SIG-M5 treated with dmso at 0.1 percent for 504 hours (cell line): ENCODE measurements around the gene CDK2AP2.
"Not testable (repeated sequence)": the region's sequence is repeated elsewhere in the genome, so short reads cannot be mapped to it uniquely, and the experiment has no call there.

ENCODE experiments used
- DNase-seq: peaks from one replicate; lab custom pipeline; 2025; ENCODE audit not compliant: unreplicated experiment; lab: John Stamatoyannopoulos, UW

CDK2AP2 gene

DNA sequence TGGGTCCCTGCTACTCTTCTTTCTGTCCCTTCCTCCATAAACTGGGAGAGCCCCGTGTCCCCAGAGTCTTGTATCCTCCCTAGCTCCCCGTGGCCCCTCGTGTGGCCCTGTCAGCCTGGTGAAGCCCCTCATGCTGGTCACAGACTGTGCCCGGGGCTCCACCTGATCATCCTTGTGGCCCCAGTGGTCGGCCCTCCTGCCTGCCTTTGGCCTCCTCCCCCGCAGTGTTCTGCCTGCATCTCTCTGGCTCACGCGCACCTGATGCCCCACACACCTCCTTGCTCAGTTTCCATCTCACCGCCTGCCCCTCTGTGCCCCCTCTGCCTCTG, 16.5 kb upstream of the CDK2AP2 start:
- DNase-seq, result no peak

DNA sequence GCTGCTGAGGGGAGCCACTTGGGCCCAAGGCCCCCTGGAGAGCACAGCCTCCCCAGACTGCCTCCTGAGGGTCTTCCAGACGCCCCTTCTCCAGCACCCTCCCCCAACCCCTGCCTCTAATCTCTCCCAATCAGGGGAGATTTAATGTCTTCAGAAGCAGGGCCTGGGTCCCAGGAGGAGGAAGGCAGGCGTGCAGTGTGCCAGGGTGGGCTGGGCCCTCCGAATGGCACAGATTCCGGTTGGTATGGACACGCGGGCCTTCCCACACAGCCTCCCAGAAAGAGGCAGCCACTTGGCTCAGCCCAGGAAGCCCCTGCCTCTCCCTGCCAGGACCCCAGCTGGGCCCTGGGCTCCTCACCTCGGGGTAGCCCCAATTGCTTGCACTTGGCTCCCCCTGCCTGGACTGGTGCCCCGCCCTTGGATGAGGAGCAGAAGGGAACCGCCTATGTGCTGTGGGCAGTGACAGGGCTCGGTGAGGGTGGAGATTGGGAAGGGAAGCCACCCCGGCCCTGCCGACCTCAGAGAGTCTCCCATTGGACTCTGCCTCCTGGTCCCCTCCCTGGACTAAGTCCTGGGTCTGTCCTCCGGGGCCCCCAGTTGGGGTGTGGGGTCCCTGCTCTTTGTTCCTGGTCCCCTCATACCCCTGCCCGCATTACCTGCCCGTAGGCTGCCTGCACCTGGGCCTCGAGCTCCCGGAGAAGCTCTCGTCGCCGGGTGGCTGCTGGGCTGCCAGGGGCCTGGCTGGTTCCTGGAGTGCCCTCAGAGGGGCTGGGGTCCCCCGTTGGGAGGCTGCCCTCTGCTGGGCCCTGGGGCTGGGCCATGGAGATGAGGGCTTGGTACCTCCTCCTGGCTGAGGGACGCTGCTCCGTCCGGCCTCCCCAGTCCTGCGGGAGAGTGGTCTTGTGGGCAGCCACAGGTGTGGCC, 15.9 kb upstream of the CDK2AP2 start:
- no peak for DNase-seq

DNA sequence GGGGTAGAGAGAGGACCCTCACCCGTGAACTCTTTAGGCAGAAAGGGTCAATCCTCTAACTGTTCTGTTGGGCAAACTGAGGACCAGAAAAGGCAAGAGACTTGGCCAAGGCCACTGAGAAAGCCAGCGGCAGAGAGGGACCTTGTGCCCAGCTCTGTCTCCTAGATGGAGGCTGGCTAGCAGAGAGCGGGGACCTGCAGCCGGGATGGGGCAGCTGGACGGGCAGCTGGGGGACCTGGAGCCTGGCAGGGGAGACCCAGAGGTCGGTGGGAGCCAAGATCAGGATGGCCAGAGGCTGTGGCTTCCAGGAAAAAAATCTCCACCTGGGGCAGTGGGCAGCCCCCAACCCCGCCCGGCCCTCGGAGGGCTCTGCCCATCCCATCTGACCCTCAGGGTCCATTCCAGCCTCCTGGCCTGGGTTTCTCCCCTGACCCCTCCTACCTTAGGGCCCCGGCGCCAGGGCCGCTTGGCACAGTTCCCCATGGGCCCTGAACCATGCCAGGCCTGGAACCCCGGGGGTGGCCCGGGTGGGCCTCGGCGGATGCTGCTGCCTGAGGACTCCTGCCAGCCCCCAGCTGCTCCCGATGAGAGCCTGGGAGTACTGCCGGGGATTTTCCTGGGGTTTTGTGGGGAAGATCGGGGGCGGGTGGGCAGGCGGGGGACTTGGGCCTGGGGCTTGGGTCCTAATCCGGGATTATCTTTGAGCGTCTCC, 15.0 kb upstream of the CDK2AP2 start, which contains the start of gene CABP2:
Gene CABP2 (minus strand): TSS at position 603 of the 712 bp plus-strand sequence. CDS start 120 bp downstream, at position 483.
- no peak for DNase-seq

DNA sequence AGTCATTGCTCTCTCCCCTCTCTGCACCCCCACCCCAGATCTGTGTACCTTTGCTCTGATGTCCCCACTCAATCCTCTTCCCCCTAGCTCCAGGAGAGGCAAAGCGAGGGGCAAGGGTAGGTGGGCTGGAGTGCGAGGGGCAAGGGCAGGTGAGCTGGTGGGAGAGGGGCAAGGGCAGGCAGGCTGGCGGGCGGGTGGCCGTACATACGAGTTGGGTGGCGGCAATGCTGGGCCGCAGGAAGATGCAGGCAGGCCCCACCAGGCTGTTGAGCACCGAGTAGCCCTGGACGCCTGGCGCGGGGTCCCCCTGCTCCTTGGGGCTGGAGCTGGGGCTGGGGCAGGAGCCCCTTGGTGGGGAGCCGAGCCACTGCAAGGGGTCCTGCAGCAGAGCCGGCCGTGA, 14.4 kb upstream of the CDK2AP2 start:
- no peak for DNase-seq

DNA sequence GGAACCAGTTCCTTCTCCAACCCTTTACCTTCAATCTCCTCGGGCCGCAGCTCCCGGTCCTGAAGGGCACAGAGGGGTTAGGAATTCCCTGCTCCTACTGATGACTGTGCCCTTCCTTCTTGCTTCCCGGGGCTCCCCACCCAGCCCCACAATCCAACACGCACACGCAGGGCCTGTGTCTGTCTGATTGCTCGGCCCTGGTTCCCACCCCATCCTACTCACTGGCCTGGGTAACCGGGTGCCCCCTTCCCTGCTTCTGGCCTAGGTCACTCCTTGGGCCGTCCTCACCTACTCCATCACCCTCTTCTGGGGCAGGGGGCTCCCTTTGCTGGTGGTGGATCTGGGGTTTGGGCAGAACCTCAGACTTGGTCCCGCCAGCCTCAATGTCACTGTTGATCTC, 14.0 kb upstream of the CDK2AP2 start:
- no peak for DNase-seq

DNA sequence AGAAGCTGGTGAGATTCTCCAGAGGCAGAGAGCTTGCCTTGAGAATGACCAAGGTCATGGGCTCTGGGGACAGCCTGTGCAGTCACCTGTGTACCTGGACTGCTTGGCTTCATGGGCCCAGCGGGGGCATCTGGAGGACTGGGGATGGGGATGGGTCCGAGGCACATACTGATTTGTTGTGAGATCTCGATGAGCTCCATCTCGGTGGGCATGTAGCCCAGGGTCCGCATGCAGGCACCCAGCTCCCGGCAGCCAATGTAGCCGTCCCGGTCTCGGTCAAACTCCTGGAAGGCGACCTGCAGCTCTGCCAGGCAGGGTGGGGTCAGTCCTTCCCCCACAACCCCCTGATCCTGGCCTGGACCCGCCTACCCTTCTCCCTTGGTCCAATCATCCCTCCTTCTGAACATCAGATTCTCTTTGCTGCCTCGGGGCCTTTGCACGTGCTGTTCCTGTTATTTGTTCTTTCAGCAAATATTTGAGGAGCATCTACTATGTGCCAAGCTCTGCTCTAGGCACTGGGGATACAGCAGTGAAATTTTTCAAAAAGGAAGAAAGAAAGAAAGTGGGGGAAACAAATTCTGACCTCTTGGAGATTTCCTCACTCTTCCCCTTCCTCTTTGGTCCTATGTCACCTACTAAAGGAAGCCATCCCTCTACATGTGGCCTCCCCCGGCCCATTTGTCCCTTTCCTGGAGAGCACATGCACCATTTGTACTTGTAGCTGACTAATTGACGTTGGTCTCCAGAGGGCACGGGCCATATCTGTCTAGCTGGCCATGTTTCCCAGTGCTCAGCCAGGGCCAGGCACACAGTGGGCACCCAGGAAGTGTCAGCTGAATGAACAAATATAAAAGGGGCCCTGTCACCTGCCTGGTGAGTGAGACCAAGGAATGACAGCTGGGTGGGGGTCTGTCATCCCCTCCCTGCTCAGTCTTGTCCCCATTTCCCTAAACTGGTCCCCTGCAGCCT, 13.2 kb upstream of the CDK2AP2 start:
- no peak for DNase-seq

DNA sequence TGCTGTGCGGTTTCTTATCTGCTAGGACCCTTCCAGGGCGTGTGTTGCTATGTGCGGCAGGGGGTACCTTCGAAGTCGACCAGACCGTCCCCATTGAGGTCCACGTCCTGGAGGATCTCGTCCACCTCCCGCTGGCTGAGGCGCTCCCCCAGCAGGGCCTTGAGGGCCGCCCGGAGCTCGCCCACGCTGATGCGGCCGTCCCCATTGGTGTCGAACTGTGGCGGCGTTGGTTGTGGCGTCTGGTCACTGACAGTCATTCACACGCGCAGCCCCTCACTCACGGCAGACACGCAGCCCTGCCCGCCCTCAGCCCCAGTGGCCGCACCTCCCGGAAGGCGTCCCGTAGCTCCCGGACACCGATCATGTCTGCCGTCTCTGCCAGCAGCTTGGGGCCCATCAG, 11.8 kb upstream of the CDK2AP2 start:
- no peak for DNase-seq

DNA sequence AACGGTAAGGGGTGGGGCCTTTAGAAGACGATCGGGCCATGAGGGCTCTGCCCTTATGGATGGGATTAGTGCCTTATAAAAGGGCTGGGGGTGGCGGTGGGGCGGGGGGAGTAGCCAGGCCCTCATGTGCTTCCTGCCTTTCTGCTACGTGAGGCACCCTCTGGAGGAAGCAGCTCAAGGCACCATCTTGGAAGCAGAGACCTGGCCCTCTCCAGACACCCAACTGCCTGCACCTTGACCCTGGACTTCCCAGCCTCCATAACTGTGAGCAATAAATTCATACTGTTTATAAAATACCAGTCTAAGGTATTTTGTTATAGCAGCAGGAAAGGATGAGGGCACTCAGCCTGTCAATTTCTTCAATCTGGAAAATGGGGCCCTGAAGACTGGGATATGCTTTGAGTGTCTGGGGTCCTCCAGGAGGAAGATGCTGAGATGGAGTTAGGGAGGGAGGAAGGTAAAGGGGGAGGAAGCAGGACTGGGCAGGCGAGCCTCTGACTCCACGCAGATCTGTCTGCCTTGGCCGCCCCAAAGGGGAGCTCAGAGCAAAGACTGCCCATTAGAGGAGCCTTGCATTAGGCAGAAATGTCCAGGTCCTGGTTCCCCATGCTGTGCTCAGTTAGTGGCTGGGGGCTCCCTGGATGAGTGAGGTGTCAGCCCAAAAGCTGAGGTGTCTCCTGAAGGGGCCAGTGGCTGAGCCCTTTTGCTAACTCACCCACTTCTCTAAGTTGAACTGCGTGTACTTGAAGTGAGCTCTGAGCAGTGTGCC, 10.0 kb upstream of the CDK2AP2 start:
- DNase-seq, result no peak

DNA sequence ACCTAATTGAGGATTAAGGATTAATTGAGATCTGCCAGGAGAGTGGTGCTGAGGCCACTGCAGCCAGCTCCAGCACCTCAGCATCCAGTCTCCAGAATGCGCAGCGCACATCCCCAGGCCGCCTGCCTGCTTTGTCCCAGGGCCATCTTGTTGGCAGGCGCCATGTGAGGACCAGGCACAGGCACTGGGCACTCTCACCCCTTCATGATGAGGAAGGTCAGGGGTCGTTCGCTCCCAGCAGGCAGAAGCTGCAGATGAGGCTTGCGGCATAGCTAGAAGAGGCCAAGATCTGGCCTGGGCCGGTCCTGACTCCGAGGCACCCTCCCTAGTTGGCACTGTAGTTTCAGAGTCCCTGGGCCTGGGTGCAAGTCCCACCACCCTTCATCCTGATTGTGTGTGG, 8.8 kb upstream of the CDK2AP2 start:
- DNase-seq, result no peak

DNA sequence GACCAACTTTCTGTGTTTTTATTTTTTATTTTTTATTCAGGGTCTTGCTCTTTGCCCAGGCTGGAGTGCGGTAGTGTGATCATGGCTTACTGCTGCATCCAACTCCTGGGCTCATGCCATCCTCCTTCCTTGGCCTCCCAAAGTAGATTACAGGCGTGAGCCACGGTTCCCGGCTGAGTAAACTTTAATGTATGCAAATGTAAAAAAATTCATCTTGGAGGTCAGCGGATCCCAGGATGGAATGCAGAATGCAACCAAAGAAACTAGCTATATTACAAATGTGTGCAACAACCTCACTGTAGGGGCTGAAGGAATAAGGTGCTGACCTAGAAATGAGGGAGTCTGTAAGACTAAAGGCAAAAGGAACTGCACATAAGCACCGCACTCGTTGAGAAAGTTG, 6.2 kb upstream of the CDK2AP2 start:
- no peak for DNase-seq

DNA sequence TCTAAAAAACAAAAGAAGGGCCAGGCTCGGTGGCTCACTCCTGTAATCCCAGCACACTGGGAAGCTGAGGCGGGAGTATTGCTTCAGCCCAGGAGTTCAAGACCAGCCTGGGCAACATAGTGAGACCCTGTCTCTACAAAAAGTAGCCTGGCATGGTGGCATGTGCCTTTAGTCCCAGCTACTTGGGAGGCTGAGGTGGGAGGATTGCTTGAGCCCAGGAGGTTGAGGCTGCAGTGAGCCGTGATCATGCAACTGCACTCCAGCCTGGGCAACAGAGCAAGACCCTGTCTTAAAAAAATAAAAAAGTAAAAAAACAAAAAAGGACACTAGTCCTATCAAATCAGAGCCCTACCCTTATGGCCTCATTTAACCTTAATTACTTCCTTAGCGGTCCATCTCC, 3.6 kb upstream of the CDK2AP2 start:
- DNase-seq, result not testable (repeated sequence)

DNA sequence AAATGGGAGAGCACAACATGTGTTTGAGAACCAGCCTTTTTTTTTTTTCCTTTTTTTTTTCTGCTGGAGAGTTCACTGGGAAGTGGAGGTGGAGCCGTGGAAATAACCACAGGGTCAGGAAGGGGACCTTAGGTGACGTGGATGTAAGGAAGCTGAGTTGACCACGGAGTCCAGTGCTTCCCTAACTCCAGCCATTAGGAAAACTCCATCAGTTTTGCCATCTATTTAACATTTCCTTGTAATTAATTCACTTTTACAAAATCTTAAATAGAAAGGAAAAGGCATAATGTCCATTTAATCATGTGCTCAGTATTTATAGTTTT, 2.0 kb upstream of the CDK2AP2 start:
- no peak for DNase-seq

DNA sequence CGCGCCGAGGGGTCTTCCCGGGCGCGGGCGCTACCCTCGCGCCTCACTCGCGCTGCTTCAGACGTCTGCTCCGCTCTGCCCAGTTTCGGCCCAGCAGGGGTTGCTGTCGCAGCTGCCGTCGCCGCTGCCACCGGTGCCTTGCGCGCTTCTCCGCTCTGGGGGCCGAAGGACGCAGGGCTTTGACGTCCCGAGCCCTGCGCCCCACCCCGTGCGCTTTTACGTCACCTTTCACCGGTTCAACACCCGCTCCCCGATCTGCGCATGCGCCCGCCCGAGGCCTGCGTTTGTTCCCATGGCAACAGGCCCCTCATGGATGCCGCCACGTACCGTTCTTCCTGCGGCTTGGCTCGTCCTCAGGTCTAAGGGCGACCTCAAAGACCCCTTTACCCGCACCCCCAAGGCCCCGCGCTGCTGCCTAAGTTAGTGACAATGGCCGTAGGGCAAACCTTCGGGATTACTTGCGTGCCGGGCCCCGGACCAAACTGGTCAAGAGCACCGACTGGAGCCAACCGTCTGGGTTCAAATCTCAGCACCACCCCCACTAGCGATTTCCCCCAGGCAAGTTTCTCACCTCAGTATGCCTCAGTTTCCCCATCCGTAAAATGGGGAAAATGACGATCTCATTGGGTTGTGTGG, 642 bp upstream of the CDK2AP2 start:
- DNase-seq, result peak; percentile 92

DNA sequence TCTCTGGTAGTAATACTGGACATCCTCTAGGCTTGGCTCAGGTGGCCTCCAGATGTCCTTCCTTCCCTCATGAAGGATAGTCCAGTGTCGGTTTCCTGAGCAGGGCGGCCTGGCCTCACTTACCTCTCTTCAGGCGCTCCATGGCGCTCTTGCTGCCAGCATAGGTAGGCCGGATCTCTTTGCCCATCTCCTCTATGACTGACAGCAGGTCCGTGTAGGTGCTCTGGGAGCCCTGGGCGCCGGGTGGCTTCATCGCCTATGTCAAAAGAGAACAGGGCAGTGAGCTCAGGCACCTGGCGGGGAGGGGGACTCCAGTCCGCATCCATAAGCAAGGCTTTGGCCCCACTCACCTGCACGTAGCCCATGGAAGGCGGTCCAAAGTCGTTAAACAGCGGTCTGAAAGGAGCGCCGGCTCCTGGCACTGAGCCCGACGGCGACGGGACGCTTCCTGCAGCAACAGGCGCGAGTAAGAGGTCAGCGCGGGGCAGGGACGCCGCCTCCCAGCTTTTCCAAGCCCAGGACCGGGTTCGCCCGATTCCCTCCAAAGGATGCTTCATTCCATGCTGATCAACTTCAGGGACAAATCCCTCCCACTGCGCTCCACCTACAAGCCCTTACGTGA, 609 bp downstream of the CDK2AP2 start:
- DNase-seq, result no peak

DNA sequence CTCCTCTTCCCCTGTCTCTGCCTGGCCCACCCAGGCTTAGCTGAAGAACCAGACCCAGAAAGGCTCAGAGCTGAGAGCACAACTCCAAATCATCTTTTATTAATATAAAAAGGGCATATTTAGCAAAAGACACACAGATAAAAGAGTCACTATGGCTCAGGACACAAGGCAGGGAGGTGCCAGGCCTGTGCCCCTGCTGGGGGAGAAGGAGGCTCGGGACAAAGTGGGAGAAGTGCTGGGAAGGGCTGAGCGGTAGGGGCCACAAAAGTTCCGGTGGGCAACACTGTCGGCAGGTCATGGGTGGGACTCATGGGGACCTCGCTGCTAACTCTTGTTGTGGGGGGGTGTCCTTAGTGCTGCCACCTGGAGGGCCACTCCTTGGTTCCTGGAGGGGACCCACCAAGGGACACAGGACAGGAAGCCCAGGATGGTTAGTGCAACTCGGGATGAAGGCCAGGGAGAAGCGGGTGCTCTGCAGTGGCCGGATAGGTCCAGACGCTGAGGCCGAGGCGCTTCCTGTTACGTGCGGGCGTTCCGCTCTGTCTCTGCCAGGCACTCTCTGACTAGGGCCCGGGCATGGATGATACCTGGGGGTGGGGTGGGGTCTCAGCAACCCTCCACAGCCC, 1.4 kb downstream of the CDK2AP2 start:
- no peak for DNase-seq

DNA sequence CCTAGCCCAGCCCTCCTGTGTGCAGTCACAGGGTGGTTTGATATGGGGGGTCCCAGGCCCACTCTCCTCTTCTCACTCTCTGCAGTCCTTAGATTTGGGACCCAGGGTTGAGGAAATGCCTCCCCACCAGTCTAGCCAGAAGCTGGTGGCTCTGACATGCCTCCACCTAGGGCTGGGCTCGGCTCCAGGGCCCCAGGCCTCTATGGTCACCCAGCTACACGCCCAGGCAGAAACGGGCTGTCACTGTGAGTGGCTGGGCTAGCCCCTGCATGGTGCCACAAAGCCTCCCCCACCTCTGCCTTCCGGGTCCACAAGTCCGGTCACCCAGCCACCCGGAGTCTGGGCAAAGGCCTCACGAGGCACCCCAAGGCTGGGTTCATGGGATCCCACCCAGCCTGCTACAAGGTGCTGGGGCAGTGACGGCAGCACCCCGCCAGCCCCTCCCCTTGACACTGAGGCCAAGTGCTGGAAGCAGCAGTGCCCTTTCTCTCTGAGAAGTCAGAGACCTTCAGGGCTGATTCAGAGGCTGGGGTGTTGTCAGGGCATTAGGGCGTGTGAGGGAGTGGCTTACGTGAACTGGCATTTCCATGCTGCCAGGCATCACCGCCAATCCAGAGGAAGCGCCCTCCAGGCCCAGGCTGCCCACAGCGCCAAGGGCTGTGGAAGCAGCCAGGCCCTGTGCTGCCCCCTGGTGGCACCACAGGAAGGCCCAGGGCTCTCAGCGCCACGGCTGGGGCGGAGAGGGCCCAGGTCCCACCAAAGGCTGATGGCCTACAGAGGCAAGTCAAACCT, 2.2 kb downstream of the CDK2AP2 start:
- DNase-seq, result peak; percentile 88

DNA sequence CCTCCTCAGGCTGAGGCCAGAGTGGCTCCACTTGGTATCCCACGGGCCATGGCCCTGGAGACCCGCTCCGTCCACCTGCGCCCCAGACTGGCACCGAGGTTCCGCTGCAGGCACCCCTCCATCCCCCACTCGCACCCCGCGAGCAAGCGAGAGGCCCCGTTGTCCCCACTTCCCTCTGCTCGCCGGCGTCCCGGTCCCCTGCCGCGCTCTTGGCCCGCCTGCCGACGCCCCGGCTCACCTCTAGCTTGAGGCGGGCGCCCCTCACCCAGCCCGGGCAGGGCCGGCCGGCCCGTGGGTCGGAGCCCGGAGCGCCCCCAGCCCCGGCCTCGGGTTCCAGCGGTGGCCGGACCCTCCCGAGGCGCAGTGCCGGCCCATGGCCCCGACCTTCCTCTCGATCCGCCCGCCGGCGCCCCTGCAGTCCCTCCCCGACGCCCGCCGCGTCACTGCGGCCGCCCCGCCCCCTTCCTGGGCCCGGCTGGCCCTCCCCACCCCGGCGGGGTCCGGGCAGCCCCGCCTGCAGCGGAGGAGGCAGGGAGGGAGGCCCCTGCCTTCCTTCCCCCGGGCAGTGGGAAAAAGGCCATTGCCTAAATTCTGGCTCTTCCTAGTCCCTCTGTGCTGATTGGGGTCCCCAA, 2.9 kb downstream of the CDK2AP2 start, which contains the start of gene PITPNM1:
Gene PITPNM1 (minus strand): TSS at position 414 of the 632 bp plus-strand sequence. CDS start 1,183 bp downstream, outside the sequence.
- peak; percentile 45 for DNase-seq
